ENCODE measurements around the gene GATAD2A.

The GATAD2A gene

DNA sequence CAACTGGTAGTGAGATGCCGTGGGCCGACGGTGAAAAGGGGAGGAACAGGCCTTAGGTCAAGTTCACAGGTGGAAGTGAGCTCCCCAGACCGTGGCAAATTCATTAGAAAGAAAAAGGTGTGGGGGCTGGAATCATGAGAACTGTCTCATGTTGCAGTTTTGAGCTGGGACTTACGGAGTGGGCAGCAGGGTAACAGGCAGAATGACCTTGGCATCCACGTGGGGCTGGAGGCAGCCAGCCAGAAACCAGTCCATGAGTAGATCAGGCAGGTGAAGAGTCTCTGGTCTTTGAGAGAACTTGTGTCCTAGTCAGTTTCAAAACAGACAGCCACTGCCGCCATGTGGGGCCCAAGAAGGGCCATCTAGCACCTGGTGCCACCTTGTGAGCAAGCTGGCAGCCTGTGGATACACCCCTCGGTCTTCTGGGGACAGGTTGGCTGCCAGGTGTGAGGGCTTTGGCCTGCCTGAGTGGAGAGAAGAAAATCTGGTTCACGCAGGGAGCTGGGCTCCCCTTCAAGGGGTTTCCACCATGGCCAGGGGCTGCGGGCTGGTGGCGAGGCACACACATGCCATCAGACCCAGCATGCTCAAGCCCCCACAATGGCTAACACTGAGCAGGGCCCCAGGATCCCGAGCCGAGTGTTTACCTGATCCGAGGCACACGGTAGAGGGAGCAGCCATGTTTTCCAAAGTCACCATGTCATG, 86.0 kb downstream of the GATAD2A start:
- DNase-seq = no peak

DNA sequence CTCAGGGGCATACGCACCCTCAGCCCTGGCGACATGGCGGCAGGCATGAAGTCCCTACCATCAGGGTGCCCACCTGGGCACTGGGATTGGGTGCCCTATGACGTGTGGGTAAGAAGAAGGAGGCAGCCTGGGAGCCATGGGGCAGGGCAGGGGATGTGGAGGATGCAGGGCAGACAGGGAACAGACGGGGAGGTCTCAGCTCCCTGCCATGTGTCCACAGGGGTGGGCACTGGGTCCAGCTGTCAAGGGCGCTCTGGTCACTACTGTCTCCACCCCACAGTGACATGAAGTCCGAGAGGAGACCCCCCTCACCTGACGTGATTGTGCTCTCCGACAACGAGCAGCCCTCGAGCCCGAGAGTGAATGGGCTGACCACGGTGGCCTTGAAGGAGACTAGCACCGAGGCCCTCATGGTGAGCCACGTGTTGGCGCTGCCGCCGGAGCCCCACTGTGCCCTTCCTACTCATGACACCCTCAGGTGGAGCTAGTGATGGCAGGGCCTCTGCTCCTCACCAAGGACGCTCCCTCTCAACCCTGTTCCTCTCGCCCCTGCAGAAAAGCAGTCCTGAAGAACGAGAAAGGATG, 86.6 kb downstream of the GATAD2A start:
- DNase-seq = no peak

DNA sequence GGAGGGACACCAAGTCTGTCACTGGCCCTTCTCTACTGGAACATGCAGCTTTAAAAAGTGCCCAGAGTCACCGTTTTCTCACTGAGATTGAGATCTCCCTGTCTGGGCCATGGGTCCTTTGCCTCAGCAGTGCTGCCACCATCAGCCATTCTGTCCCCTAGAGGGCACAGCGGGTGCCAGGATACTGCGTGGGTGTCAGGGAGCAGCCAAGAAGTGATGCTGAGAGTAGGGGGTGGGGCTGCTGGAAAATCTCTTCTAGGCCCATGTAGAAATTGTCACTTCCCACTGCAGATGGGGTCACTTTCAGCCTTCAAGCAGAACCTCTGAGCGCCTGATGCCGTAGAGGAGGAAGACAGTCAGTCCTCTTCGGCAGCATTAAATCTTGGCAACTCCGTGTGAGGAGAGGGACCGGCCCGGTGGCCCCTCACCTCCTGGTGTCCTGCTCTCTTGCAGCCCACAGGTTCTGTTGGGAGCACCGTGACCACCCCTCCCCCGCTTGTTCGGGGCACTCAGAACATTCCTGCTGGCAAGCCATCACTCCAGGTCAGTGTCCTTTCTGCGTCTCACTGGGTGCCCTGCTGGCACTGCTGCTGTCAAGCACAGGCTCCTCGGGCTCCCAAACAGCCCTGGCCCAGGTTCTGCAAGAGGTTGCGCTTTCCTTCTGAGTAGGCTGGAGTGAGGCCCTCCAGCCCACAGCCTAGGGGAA, 88.5 kb downstream of the GATAD2A start:
- DNase-seq = no peak

- DNase-seq = no peak
These were observed 90.4 kb downstream of the GATAD2A start for GRCh38 chr19:19495614-19496603.

- no peak for DNase-seq
These were observed 92.9 kb downstream of the GATAD2A start for GRCh38 chr19:19498255-19498991.

DNA sequence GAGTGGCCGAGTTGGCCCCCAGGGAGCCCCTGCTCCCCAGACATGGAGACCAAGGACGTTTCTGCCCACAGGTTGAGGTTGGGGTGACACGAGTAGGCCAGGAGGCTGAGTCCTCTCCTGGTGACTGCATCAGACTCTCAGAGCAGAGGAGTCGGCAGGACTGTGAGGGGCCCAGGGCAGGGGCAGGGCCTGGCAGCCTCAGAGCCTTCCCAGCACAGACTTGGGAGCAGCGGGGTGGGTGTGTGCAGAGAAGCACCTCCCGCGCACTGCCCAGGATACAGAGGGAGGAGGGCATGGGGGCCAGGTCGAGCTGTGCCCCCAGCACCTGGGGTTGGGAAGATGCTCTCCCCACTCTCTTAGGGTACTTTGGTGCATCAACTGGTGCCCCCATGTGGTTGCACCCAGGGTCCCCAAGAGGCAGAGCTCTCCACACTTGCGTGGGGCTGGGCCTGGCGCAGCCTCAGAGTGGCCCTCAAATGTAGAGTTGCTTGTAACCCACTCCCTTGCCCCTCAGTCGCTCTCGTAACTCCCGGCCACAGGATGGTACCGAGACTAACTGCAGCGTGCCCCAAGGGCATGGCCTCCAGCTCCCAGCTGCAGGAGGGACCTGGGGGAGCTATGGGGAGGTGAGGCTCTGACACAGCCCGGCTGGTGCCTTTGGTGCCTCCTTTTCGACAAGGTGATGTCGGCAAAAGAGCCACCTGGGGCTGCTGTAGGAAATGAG, 94.0 kb downstream of the GATAD2A start:
- DNase-seq = no peak

DNA sequence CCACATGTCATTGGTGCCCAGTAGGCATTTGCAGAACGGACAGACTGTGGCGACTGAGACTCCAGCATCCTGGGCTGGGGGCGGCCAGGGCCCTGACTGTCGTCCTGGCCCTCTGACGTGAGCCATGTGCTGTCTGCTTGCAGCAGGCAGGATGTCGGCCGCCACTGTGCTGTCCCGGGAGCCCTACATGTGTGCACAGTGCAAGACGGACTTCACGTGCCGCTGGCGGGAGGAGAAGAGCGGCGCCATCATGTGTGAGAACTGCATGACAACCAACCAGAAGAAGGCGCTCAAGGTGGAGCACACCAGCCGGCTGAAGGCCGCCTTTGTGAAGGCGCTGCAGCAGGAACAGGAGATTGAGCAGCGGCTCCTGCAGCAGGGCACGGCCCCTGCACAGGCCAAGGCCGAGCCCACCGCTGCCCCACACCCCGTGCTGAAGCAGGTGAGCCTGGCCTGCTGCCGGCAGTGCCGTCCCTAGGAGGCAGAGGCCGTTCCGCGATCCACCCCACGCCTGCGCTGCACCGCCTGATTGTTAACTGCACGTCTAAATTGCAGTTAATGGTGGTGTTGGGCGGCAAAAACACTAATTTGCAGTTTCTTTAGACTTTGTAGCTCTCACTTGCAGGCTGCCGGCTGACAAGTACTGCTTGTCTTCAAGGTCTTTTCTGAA, 95.6 kb downstream of the GATAD2A start:
- DNase-seq = no peak

DNA sequence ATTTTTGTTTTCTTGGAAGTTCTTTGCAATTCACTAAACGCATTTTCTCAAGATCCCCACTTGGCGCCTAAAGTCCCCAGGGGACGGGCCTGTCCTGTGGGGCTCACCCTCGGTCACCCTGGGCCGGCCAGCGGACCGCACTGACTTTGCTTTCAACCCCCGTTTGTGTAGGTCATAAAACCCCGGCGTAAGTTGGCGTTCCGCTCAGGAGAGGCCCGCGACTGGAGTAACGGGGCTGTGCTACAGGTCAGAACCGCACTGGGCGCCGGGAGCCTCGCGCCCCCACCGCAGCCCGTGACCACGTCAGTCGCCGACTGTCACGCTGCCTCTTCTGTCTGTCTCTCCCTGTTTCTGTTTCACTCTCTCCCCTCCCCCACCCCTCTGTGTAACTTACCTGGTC, 96.3 kb downstream of the GATAD2A start:
- DNase-seq = no peak

- no peak for DNase-seq
These were observed 96.8 kb downstream of the GATAD2A start for GRCh38 chr19:19502281-19502680.

GRCh38 chr19:19502808-19503602, 97.5 kb downstream of the GATAD2A start:
- no peak for DNase-seq

- no peak for DNase-seq
These were observed 99.5 kb downstream of the GATAD2A start for GRCh38 chr19:19504754-19505668.

DNA sequence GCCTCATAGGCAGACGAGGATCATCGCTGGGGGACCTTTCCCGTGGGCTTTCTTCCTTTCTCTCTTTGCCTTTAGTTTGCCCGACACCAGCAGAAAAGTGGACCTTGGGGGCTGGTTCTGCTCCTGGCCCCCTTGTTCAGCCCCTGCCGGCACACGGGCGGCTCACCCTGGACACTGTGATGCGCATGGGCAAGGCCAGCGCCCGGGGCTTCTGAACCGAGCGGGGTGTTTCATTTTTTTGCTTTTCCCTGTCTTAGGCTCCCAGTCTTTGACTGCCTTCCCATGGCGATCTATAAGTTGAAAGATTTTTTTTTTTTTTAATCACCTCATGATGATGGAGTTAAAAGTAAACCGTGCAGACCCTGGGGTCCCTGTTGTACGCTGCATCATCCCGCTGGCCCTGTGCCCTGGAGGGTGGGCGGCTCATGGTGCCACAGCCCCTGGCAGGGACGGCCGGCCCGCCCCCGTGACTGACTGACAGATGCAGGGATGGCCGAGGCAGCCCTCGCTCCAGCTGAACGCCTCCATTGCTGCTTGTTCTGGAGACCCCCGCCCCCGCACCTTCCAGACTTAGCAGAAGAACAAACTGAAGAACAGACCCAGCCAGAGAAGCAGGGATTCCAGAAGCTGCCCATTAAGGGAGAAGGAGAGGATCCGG, 100.3 kb downstream of the GATAD2A start:
- no peak for DNase-seq

- DNase-seq = no peak
These were observed 101.1 kb downstream of the GATAD2A start for GRCh38 chr19:19506592-19506991.

DNA sequence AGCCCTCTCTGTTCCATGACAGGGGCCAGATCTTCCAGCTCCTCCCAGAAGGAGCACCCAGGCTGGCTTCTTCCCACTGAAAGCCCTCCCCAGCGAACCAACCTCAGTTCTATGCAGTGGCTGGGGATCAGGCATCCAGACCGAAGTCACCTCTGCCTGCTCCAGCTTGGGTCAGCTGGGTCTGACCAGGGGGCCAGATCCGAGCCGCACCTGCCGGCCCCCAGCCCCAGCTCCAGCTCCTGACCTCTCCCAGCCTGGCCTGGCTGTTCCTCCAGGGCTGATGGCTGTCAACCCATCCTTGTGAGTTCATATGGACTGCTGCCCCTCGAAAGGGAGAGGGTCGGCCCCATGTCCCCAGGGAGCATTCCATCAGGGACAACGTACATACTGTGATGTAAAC, 101.9 kb downstream of the GATAD2A start:
- DNase-seq = no peak

DNA sequence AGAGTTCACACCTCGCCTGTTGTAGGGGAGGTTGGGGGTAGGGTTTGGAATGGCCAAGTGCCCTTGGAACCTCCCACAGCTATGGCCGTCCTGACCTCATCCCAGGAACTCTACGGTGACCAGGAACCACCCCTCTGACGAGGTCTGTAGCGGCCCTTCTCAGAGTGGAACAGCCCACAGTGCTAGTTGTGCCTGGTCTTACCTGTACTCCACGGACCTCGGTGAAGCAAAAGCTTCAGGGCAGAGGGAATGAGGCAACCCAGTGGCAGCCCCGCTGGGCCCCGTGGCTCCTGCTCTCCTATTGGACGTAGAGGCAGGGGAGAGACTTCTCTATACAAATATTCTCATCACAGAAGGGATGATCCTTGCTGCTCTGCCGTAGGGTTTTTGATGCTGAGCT, 102.7 kb downstream of the GATAD2A start:
- no peak for DNase-seq

- DNase-seq = no peak
These were observed 105.0 kb downstream of the GATAD2A start for GRCh38 chr19:19510432-19510831.

DNA sequence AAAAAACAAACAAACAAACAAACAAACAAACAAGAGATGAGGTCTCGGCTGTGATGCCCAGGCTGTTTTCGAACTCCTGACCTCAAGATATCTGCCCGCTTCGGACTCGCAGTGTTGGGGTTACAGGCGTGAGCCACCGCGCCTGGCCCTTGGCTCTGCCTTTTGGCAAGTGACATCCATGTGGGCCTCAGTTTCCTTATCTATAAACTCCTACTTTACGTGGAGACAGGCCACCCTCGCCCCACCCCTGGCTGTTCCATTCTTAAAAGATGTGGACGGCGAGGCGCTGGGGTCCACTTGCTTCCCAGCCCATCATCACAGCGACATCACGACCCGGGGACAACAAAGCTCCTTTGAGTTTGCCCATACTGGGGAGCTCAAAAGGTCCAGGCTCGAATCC, 108.2 kb downstream of the GATAD2A start:
- DNase-seq = no peak

DNA sequence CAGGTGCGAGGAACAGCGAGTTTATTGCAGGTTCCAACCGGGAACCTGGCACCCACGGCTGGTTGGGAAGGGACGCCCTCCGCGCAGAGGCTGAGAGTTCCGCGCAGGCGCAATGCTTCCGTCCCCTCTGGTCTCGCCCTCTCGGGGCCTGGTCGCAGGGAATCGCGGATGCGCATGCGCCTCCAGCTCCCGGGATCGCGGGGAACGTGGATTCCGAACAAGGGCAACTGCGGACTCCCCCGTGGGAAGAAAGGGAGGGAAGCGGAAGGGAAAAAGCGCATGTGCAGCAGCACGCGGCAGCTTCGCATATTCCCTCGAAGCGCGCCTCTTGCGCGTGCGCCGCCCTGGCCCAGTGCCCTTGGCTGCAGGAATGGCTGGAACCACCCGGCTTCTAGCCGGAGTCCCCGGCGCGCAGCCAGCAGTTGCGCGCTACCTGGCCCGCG, 108.8 kb downstream of the GATAD2A start:
- no peak for DNase-seq
